SK-N-SH (cell line): ENCODE results near the gene GC. TPM values are rescaled to one million over a fixed set of nuclear protein-coding genes. Genes with fewer than 3 reads are reported as not detected.

Source experiments
- CTCF ChIA-PET: fragments of 300-600, 350-600 bp; formaldehyde crosslinking; extraction: SDS; loops from one replicate; lab custom pipeline; 2021; lab: Yijun Ruan, JAX
- POLR2A ChIA-PET: fragments of 350-600 bp; sonication (Branson Sonifier 250); formaldehyde crosslinking; extraction: SDS; loops from one replicate; lab custom pipeline; 2020; ENCODE audit warnings: antibody characterized with exemption, inconsistent platforms; lab: Yijun Ruan, JAX
- DNase-seq: peaks from one replicate; pipeline ENCODE4 v3.0.0; 2012
- H2AFZ ChIP-seq: fragments of 200-600 bp; sonication (generic); 2 replicates; pipeline ENCODE4 v1.8.1; 2016; ENCODE audit warnings: antibody characterized with exemption, mild to moderate bottlenecking, low read depth
- H3F3A ChIP-seq: fragments of 200-600 bp; sonication (generic); replicated peaks from 2 replicates; pipeline ENCODE3; 2016; ENCODE audit warnings: antibody characterized with exemption, mild to moderate bottlenecking; ENCODE audit not compliant: insufficient read depth
- H3K27ac ChIP-seq, 2 experiments: fragments of 200-500 bp in 1 of 2; fragments of 200-600 bp in 1 of 2; sonication (Bioruptor generic) in 1 of 2; sonication (generic), shearing (Covaris generic) in 1 of 2; 2 replicates each; pipeline versions ENCODE4 v1.5.1 to v1.6.1; 2014 to 2016; ENCODE audit warnings: low read depth in 2 of 2, inconsistent platforms in 1 of 2, low read length in 1 of 2, mild to moderate bottlenecking in 1 of 2, mixed read lengths in 1 of 2
- H3K27me3 ChIP-seq: fragments of 200-600 bp; sonication (generic), shearing (Covaris generic); 2 replicates; pipeline ENCODE4 v1.6.1; 2016; ENCODE audit warnings: mixed run types; ENCODE audit not compliant: insufficient read depth
- H3K36me3 ChIP-seq, 2 experiments: fragments of 200-500 bp in 1 of 2; fragments of 200-600 bp in 1 of 2; sonication (Bioruptor generic) in 1 of 2; sonication (generic) in 1 of 2; replicated peaks in 1 of 2; 2 replicates each; pipeline versions ENCODE3 to v1.5.1; 2014 to 2016; ENCODE audit warnings: low read length in 1 of 2, mild to moderate bottlenecking in 1 of 2; ENCODE audit not compliant: insufficient read depth in 2 of 2, control insufficient read depth in 1 of 2
- H3K4me1 ChIP-seq, 2 experiments: fragments of 200-500 bp in 1 of 2; fragments of 200-600 bp in 1 of 2; sonication (Bioruptor generic) in 1 of 2; sonication (generic), shearing (Covaris generic) in 1 of 2; 2 replicates each; pipeline versions ENCODE4 v1.5.1 to v1.6.1; 2014 to 2016; ENCODE audit warnings: low read depth in 1 of 2, low read length in 1 of 2, mixed run types in 1 of 2; ENCODE audit not compliant: insufficient read depth in 2 of 2, control insufficient read depth in 1 of 2
- H3K4me2 ChIP-seq: fragments of 200-600 bp; sonication (generic), shearing (Covaris generic); 2 replicates; pipeline ENCODE4 v1.6.1; 2017; ENCODE audit warnings: mixed run types
- H3K4me3 ChIP-seq, 2 experiments: fragments of 200-500 bp in 1 of 2; fragments of 200-600 bp in 1 of 2; sonication (Bioruptor generic) in 1 of 2; sonication (generic), shearing (Covaris generic) in 1 of 2; 2 replicates each; pipeline versions ENCODE4 v1.5.1 to v1.8.1; 2014 to 2016; ENCODE audit warnings: low read depth in 2 of 2, inconsistent platforms in 1 of 2, low read length in 1 of 2, mild to moderate bottlenecking in 1 of 2, mixed read lengths in 1 of 2, moderate library complexity in 1 of 2
- H3K79me2 ChIP-seq: fragments of 200-600 bp; sonication (generic); 2 replicates; pipeline ENCODE4 v1.8.1; 2017; ENCODE audit warnings: mild to moderate bottlenecking; ENCODE audit not compliant: insufficient read depth
- H3K9ac ChIP-seq: fragments of 200-600 bp; sonication (generic); 2 replicates; pipeline ENCODE4 v1.6.1; 2017; ENCODE audit warnings: mixed run types
- H3K9me2 ChIP-seq: fragments of 200-600 bp; sonication (generic); 2 replicates; pipeline ENCODE4 v1.6.1; 2017; ENCODE audit warnings: mixed run types
- H3K9me3 ChIP-seq: fragments of 200-600 bp; sonication (generic); 2 replicates; pipeline ENCODE4 v1.6.1; 2017; ENCODE audit warnings: mixed run types, mild to moderate bottlenecking, moderate library complexity
- H4K20me1 ChIP-seq: fragments of 200-600 bp; sonication (generic); 2 replicates; pipeline ENCODE4 v1.6.1; 2017; ENCODE audit warnings: mild to moderate bottlenecking, mixed run types; ENCODE audit not compliant: insufficient read depth
- ELF1 ChIP-seq: IDR thresholded peaks from 2 replicates; pipeline ENCODE4 v1.4.0; 2012
- EP300 ChIP-seq, 2 experiments: IDR thresholded peaks; 2 replicates each; pipeline versions ENCODE4 v1.4.0 to v1.6.1; 2012; ENCODE audit warnings: borderline replicate concordance in 1 of 2, low read depth in 1 of 2, low read length in 1 of 2
- FOSL2 ChIP-seq: IDR thresholded peaks from 2 replicates; pipeline ENCODE4 v1.4.0; 2012; ENCODE audit warnings: low read depth, mild to moderate bottlenecking, moderate library complexity, borderline replicate concordance
- FOXM1 ChIP-seq: IDR thresholded peaks from 2 replicates; pipeline ENCODE4 v1.4.0; 2012; ENCODE audit warnings: low read depth, mild to moderate bottlenecking
- MAX ChIP-seq: IDR thresholded peaks from 2 replicates; pipeline ENCODE4 v1.4.0; 2012; ENCODE audit warnings: low read depth
- NRF1 ChIP-seq: IDR thresholded peaks from 2 replicates; pipeline ENCODE4 v1.6.1; 2012; ENCODE audit warnings: low read depth, mild to moderate bottlenecking, low read length
- POLR2AphosphoS5 ChIP-seq: IDR thresholded peaks from 2 replicates; pipeline ENCODE4 v1.6.1; 2012; ENCODE audit warnings: low read depth, low read length
- RCOR1 ChIP-seq: fragments of 150-350 bp; IDR thresholded peaks from 2 replicates; pipeline ENCODE4 v1.6.1; 2017; ENCODE audit warnings: antibody characterized with exemption, low read length
- RFX5 ChIP-seq: IDR thresholded peaks from 2 replicates; pipeline ENCODE4 v1.6.1; 2012; ENCODE audit warnings: mild to moderate bottlenecking, improper control_type of control experiment, low read length
- TAF1 ChIP-seq: IDR thresholded peaks from 2 replicates; pipeline ENCODE4 v1.6.1; 2012; ENCODE audit warnings: low read depth, mild to moderate bottlenecking, low read length, moderate library complexity, borderline replicate concordance
- TCF12 ChIP-seq: IDR thresholded peaks from 2 replicates; pipeline ENCODE4 v1.4.0; 2012
- TEAD4 ChIP-seq: IDR thresholded peaks from 2 replicates; pipeline ENCODE4 v1.4.0; 2012; ENCODE audit warnings: mild to moderate bottlenecking, borderline replicate concordance; ENCODE audit not compliant: insufficient read depth
- YY1 ChIP-seq: IDR thresholded peaks from 2 replicates; pipeline ENCODE4 v1.4.0; 2012; ENCODE audit warnings: low read depth, mild to moderate bottlenecking
- polyA plus RNA-seq, 3 experiments: library from polyadenylated mRNA; depleted of rRNA; stranded (reverse); fragments of >200 nt; gene quantifications; 2 replicates each; pipeline ENCODE4 v1.2.3, GENCODE V29; 2012
- TF ChIP-seq, protein P1 (sequence below): fragments of 150-350 bp; IDR thresholded peaks from 2 replicates; pipeline ENCODE4 v1.6.1; 2016; ENCODE audit warnings: mild to moderate bottlenecking, low read depth, low read length
- TF ChIP-seq, protein P2 (sequence below): IDR thresholded peaks from 2 replicates; pipeline ENCODE4 v1.4.0; 2012; ENCODE audit warnings: low read depth, borderline replicate concordance
- TF ChIP-seq, protein P3 (sequence below): fragments of 200-600 bp; sonication (generic); IDR thresholded peaks from 2 replicates; pipeline ENCODE4 v1.6.1; 2017; ENCODE audit warnings: antibody characterized with exemption, mild to moderate bottlenecking, moderate library complexity

The GC gene
- polyA plus RNA-seq, 1 of the 3 experiments (the other 2 are of a cell fraction) = not detected

GRCh38 chr4:71784569-71785197 lies 804 bp upstream of the GC start:
- Histone ChIP-seq H3K36me3 (no peaks in the 10 kb centered on the region), H3F3A (no peaks in the 10 kb centered on the region), H3K9me2 (no peaks in the 10 kb centered on the region), H3K4me3 (no peak overlapping the region), H4K20me1 (no peaks in the 10 kb centered on the region), H3K27me3 (no peaks in the 10 kb centered on the region), H3K4me1 (no peaks in the 10 kb centered on the region), H3K4me2 (no peak overlapping the region), H2AFZ (no peak overlapping the region), H3K9me3 (no peaks in the 10 kb centered on the region), H3K9ac (no peak overlapping the region), H3K27ac (no peak overlapping the region), H3K79me2 (no peaks in the 10 kb centered on the region)
- CTCF ChIA-PET = no interaction called here
- TF ChIP-seq, protein P1, sequence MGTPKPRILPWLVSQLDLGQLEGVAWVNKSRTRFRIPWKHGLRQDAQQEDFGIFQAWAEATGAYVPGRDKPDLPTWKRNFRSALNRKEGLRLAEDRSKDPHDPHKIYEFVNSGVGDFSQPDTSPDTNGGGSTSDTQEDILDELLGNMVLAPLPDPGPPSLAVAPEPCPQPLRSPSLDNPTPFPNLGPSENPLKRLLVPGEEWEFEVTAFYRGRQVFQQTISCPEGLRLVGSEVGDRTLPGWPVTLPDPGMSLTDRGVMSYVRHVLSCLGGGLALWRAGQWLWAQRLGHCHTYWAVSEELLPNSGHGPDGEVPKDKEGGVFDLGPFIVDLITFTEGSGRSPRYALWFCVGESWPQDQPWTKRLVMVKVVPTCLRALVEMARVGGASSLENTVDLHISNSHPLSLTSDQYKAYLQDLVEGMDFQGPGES = no peak
- no peak for TF ChIP-seq TEAD4
- DNase-seq = no peak
- POLR2A ChIA-PET = no interaction called here

- Histone ChIP-seq H3K9me2 (no peaks in the 10 kb centered on the region), H2AFZ (no peak overlapping the region), H3K9me3 (no peaks in the 10 kb centered on the region), H3K4me1 (no peaks in the 10 kb centered on the region), H3K4me2 (no peak overlapping the region), H3K79me2 (no peaks in the 10 kb centered on the region), H3F3A (no peaks in the 10 kb centered on the region), H3K4me3 (no peak overlapping the region), H3K27ac (no peak overlapping the region), H3K27me3 (no peaks in the 10 kb centered on the region), H4K20me1 (no peaks in the 10 kb centered on the region), H3K36me3 (no peaks in the 10 kb centered on the region), H3K9ac (no peak overlapping the region)
- TF ChIP-seq RCOR1 (no peak), TCF12 (no peak), YY1 (no peak), MAX (no peak), POLR2AphosphoS5 (no peak), ELF1 (no peak), FOSL2 (no peak), NRF1 (no peak), TAF1 (no peak), EP300 (IDR thresholded peaks at IDR 0.05; ENCODE audit: borderline replicate concordance in 1 of 2, low read depth in 1 of 2, low read length in 1 of 2) (no peak), RFX5 (no peak), FOXM1 (no peak)
- TF ChIP-seq, protein P2, sequence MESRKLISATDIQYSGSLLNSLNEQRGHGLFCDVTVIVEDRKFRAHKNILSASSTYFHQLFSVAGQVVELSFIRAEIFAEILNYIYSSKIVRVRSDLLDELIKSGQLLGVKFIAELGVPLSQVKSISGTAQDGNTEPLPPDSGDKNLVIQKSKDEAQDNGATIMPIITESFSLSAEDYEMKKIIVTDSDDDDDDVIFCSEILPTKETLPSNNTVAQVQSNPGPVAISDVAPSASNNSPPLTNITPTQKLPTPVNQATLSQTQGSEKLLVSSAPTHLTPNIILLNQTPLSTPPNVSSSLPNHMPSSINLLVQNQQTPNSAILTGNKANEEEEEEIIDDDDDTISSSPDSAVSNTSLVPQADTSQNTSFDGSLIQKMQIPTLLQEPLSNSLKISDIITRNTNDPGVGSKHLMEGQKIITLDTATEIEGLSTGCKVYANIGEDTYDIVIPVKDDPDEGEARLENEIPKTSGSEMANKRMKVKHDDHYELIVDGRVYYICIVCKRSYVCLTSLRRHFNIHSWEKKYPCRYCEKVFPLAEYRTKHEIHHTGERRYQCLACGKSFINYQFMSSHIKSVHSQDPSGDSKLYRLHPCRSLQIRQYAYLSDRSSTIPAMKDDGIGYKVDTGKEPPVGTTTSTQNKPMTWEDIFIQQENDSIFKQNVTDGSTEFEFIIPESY = no peak
- TF ChIP-seq, protein P1 = no peak
- TF ChIP-seq, protein P3, sequence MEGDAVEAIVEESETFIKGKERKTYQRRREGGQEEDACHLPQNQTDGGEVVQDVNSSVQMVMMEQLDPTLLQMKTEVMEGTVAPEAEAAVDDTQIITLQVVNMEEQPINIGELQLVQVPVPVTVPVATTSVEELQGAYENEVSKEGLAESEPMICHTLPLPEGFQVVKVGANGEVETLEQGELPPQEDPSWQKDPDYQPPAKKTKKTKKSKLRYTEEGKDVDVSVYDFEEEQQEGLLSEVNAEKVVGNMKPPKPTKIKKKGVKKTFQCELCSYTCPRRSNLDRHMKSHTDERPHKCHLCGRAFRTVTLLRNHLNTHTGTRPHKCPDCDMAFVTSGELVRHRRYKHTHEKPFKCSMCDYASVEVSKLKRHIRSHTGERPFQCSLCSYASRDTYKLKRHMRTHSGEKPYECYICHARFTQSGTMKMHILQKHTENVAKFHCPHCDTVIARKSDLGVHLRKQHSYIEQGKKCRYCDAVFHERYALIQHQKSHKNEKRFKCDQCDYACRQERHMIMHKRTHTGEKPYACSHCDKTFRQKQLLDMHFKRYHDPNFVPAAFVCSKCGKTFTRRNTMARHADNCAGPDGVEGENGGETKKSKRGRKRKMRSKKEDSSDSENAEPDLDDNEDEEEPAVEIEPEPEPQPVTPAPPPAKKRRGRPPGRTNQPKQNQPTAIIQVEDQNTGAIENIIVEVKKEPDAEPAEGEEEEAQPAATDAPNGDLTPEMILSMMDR = no peak
- CTCF ChIA-PET = no interaction called here
- POLR2A ChIA-PET = no interaction called here
- no peak for DNase-seq
Observed at GRCh38 chr4:71777891-71778290, 6.0 kb downstream of the GC start.
